GM21717 (cell line): ENCODE data around the gene REXO4.
"Not testable (repeated sequence)": the region's sequence is repeated elsewhere in the genome, so short reads cannot be mapped to it uniquely, and the experiment has no call there.

Source experiments
- ATAC-seq: cut with Tn5 transposase; IDR thresholded peaks from one replicate; pipeline ENCODE4 v1.9.1; 2021; ENCODE audit warnings: mild to moderate bottlenecking, moderate library complexity; ENCODE audit not compliant: unreplicated experiment

REXO4 gene

GRCh38 chr9:133390713-133391112 lies 27.1 kb downstream of the REXO4 start:
- ATAC-seq, result no peak

- no peak for ATAC-seq
These were observed 28.2 kb downstream of the REXO4 start for GRCh38 chr9:133389562-133389961.

GRCh38 chr9:133389025-133389557 lies 28.7 kb downstream of the REXO4 start:
- no peak for ATAC-seq

GRCh38 chr9:133387680-133388079 lies 30.1 kb downstream of the REXO4 start:
- no peak for ATAC-seq

GRCh38 chr9:133386338-133386737 lies 31.5 kb downstream of the REXO4 start:
- ATAC-seq, result no peak

- no peak for ATAC-seq
These were observed 32.4 kb downstream of the REXO4 start for GRCh38 chr9:133385452-133385851.

- no peak for ATAC-seq
These were observed 33.0 kb downstream of the REXO4 start for GRCh38 chr9:133384736-133385321.

- no peak for ATAC-seq
These were observed 34.4 kb downstream of the REXO4 start for GRCh38 chr9:133383438-133383837.

GRCh38 chr9:133382507-133383141 lies 35.2 kb downstream of the REXO4 start:
- no peak for ATAC-seq

GRCh38 chr9:133380734-133381133 lies 37.1 kb downstream of the REXO4 start:
- no peak for ATAC-seq

- ATAC-seq, result no peak
These were observed 38.4 kb downstream of the REXO4 start for GRCh38 chr9:133379153-133380086.

- no peak for ATAC-seq
These were observed 39.3 kb downstream of the REXO4 start for GRCh38 chr9:133378408-133378962.

- no peak for ATAC-seq
These were observed 40.0 kb downstream of the REXO4 start for GRCh38 chr9:133377721-133378216.

GRCh38 chr9:133377280-133377679 lies 40.5 kb downstream of the REXO4 start:
- not testable (repeated sequence) for ATAC-seq

- peak; percentile 84 for ATAC-seq
These were observed 41.8 kb downstream of the REXO4 start, which contains the start of the genes STKLD1 and SURF4 for GRCh38 chr9:133375724-133376654. Gene STKLD1, plus strand, starts transcription at chr9:133376366. Its CDS starts 108 bp downstream, at chr9:133376474. Gene SURF4, minus strand, starts transcription at chr9:133376060. Its CDS starts 91 bp downstream, at chr9:133375969.

GRCh38 chr9:133375116-133375723 lies 42.6 kb downstream of the REXO4 start:
- ATAC-seq, result peak; percentile 8

GRCh38 chr9:133374612-133375115 lies 43.1 kb downstream of the REXO4 start:
- no peak for ATAC-seq

- ATAC-seq, result no peak
These were observed 45.7 kb downstream of the REXO4 start for GRCh38 chr9:133372144-133372543.

GRCh38 chr9:133371261-133371711 lies 46.5 kb downstream of the REXO4 start:
- ATAC-seq, result no peak
